NCI-H2196 treated with DMSO at 0.1 percent for 48 hours (cell line): ENCODE measurements around the gene PTPRE.

Experiments
- DNase-seq: peaks from one replicate; lab custom pipeline; 2025; ENCODE audit not compliant: unreplicated experiment; lab: John Stamatoyannopoulos, UW

PTPRE gene

DNA sequence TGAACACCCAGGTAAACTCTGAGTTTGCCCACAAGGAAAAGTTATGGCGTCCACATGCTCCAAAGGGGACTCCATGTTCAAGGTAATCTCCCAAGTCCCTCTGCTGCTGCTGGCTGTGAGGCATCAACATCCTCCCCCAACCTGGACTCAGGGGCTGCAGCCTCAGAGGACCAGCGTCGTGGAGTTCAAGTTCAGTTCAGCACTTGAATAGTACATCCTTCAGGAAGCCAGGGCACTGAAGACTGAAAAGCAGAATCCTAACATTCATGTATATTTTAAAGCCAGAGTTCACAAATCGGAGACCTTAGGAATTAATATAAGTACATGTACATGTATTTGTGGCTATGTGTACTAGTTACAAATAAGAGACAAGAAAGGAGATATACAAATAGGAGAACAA, 90.4 kb downstream of the PTPRE start:
- DNase-seq, result no peak

DNA sequence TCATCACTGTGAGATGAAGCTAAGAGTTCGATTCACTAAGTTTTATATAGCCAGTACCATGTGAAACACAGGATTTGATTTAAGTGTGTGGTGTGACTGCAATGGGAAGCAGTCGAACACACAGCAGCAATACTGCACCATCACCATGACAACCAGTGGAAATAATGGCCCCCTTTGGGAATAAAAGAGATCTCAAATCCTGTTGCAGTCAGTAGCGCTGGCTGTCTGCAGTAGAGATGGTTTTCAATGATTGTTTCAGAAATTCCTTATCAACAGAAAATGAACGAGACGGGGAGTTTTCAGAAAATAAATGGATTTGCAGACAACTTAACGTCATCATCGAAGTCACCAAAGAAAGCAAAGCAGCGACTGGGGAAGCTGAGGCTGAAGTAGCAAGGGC, 91.0 kb downstream of the PTPRE start:
- no peak for DNase-seq

DNA sequence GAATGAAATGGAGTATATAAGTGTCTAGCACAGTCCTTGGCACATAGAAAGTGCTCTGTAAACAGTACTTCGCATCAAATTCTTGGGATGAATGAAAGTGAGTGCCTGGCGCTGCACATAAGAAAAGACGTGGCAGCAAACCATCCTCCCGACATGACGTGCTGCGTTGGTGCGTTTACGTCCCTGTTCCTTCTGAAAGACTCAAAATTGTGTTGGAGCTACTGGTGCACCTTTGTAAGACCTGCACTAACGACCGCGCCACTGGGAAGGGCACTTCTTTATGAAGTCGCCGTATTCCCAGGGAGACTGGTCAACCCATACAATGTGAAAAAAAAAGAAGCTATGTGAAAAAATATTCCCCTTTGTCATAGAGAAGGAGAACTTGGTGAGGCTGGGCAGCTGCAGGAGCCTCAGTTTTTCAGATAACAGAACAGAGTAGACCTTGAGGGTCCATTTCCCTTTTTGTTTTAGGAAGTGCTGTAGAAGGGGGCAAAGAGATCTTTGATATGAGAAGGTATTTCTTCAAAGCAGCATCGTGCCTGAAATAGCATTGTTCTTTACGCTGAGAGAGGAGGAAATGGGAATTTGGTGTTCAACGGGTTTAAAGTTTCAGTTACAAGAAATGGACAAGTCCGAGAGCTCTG, 91.7 kb downstream of the PTPRE start:
- no peak for DNase-seq

DNA sequence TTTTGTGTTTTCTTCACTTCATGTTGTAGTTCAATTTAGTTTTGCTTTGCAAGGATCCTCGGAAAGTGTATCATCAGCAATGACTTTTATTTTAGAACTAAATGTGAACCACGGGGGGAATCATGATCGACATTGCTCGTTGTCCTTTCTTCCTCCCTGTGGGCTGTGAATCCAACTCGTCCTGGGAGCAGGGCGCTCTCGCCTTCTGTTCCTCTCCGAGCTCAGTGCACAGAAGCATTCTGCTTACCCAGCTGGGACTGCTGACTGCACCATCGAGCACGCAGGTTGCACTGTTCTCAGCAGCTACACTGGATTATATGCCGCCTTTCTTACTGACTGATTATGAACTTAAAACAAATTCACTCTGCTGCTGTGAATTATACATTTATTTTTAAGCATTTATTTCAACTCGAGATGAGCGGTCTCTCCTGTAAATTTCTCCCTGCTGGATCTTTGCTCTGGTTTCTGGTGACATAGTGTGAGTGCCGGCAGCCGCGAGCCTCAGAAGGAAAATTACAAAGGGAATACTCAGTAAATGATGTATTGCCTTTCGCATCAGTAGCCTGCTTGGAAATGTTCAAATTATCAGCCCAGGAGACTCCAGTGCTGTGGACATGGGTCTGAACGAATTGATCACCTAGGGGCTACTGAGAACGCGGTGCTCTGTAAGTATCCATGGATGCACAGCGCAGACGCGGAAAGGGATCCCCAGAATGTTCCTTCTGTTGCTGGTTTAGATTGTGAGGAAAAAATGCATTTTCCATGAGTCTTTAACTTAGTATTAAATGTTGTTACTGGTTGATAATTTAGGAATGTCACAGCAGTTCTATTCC, 92.6 kb downstream of the PTPRE start:
- no peak for DNase-seq

DNA sequence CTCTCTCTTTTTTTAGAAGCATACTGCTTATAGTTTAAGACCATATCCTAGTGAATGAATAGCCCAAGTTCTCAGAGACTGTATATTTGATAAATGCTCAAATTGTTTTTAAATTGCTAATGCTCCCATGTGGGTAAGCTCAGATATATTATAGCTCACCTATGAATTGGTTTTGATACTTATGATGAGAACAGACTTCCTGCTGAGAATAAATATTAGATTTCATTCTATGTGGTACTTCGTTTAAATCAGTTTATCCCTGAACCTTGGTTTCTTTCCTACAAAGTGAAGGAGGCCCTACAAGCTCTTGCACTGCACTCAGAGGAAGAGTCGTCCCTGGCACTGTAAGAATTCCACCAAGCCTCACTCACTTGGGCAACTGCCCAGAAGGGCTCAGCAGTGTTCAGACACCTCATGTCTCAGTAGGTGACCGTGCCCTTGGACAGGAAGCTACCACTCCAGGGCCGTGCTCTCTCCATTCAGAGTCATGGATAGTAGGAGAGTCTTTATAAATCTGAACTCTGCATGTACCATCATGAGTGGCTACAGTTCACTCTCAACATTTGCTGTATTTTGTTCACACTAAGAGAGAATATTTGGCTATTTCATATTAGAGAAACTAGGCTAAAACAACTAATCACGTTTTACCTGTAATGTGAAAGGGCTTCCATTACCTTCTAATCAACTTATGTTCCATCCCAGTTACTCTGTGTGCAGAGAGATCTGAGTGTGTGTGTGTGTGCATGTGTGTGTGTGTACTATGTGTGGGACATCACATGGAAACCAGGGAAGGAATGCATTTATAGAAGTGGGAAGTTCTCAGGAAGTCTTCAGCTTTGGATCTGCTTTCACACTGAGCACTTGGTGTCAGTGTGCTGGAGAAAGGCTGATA, 93.8 kb downstream of the PTPRE start:
- no peak for DNase-seq

DNA sequence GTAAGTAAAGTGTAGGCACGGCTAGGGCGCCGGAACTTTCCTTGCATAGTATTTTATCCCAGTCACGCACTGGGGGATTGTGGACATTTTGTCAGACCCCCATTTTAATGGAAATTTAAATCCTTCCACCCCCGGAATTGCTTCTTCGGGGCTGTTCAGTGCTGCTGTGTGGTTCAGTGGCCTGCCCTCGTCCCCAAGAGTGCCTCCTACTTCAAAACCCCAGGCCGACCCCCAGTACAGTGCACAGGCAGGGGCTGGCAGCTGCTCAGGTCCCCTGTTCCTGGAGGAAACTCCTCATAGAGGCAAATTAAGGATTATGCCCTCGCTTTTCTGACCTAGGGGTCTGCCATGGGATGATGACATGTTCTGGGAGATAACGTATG, 94.5 kb downstream of the PTPRE start:
- DNase-seq, result no peak

DNA sequence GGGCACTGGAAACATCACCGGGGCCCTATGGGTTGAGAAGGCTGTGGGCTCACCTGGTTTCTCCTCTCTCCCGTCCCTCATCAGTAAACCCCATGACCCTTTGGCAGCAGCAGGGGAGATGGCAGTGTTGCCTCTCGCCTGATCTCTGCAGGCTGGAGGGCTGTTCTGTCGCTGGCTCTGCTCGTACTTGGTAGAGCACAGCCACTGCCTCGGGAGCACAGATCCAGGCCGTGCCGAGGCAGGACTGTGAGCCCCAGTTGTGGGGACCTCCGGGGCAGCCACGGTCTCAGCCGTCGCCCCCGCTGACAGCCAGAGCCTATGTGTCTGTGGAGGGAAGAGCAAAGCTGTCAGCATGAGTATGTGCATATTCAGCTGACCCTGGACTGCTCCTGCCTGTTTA, 94.9 kb downstream of the PTPRE start:
- DNase-seq, result no peak

DNA sequence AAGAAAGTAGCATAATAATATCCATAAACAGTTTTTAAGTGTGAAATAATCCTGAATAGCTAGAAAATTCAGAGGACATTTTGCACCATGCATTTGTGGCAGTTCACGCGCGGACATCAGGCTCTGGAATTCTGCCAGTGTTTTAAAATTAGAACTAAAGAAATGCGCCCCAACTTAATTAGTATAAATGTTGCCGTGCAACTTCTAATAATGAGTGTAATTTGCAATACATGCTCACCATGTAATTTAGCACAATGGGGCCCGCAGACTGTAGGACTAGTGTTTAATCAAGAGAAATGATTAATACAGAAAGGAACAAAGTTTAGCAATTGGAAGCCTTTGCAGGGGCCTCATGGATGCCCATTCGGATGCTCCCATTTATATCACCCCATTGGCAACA, 96.6 kb downstream of the PTPRE start:
- DNase-seq, result no peak

DNA sequence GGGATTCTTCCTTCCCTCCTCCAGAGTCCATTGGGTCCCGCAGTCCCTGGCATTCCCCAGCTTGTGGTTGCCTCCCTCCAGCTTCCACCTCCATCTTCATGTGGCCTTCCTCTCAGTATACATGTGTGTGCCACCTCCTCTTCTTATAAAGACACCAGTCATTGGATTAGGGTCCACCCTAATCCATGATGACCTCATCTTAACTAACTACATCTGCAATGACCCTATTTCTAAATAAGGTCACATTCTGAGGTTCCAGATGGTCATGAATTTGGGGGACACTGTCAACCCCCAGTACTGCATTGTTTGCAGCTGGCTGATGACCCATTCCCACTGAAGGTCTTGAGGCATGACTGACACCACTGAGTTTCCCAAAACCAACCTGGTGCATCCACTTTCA, 99.0 kb downstream of the PTPRE start:
- DNase-seq, result no peak

DNA sequence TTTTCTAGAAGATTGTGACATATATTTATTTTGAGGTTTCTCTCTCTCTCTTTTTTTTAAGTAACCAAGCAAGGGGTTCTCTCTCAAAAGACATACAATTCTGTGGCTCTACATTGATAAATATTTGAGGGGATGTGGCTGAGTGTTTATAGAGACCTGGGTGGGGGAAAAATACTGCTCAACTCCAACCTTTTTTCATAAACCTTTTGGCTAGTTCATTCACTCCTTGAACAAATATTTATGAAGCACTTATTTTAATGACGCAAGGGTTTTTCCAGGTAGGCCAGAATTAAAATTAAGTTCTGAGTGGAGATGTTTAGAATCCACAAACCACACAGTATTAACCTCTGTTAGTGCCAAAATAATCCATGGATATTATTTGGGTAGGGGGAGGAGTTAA, 100.2 kb downstream of the PTPRE start:
- DNase-seq, result no peak

DNA sequence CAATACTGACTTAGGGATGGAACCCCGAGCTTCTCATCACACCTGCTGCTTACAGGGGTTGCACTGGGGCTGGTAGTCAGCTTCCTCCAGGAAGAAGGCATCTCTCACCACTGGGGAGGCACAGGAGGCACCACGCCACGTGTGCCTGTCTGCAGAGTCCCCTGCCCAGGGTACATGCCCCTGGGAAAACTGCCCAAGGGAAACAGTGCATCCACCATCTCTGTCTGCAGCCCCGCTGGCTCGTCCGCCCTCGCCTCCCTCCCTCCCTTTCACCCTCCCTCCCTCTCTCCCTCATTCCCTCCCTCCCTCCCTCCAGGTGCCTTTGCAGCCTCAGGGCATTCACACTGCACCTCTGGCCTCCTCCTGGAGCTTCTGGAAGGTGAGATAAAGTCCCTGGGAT, 101.1 kb downstream of the PTPRE start:
- no peak for DNase-seq

DNA sequence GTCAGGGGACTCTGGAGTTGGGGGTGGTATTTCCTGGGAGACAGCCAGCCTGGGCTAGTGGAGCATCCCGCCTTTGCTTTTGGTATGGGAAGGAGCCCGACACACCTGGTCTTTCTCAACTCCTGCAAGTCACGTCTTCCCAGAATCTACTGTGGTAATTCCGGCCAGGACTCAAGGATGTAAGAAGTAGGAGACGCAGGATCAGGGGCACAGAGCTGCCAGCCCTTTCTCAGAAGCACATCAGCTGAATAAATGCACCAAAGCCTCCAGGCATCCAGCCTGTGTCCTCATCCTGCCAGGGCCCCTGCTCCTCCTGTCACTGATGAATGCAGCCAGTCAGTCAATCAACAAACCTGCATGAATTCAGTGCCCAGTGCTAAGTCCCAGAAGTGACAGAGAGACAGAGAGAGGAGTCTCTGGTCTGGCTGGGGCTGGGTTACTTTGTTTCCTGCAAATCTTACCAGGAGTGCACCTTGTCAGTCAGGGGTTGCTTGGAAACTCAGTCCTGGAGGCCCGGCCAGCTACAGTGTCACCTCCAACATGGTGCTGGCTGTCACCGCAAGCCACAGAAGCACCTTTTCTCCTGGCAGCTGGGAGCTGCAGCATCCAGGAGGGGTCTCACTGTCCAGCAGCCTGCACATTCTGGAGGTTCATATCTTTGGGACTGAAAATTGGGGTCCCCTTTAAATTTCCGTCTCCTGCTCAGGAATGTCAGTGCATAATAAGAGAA, 101.8 kb downstream of the PTPRE start:
- DNase-seq, result no peak

DNA sequence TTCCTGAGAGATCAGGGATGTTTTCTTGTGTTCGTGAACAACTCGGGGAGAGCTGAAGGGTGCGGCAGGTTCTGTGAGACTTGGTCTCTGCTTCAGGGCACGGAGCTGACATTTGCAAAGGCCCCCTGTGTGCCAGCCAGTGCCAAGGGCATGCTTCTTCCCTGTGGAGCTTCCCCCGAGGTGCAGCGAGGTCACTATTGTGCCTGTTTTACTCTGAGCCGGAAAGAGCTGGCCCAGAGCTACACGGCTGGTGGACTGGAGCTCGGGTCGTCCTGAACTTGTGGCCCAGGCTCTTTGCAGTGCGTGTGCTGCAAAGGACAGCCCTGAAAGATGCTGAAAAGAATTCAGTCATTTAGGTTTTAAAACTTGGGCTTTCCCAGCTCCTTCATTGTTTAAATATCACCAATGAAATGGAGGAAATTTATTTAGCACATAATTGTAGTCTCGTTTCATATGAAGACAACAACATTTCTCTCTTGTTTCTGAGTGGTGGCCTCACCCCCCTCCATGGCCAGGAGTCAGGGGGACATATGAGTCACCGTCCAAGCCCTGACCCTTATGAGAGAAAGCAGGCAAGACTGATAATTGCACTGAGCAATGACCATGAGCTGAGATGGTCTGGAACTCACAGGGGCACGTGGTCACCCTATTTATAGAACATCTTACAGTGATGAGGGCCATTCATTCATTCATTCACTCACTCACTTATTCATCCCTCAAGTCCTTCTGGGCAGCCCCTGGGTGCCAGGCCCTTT, 102.6 kb downstream of the PTPRE start:
- no peak for DNase-seq

DNA sequence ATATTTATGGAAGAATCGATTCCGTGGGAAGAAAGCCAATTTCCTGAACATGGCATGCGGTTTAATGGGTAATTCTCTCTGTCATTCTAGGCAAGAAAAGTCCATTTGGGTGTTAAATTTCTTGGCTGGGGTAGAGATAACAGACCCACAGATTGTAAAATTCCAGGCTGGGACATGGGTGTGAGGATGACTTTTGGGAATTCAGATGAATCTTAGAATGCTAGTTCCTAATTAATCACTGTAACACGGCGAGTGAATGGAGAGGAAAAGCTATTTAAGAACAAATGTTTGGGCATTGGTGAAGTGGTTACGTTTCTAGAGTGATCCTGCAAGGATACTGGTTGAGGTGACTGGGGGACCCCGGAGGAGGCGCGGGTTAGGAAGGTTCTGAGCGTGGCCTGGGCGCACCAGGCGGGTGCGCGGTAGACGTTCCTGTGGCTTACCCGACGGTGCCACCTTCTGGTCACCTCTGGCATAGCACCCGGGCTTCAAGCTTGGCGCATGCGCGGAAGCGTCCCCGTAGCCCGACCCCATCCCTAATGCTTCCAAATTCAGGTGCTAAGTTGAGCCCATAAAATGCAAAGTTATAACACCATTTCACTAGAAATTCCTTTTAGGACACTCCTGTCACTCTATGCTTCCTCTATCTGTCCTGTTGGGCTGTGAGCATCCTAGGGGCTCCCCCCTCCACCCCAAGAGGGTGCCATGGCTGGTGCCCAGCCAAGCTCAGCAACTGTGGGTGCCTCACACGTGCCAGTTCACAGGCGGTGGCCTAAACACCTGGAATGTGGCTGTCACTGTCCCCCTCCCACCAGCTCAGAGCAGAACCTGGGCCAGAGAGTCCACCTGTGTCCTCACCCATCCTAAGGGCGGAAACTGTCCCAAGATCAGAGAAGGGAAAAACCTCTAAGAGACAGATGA, 104.4 kb downstream of the PTPRE start:
- no peak for DNase-seq

DNA sequence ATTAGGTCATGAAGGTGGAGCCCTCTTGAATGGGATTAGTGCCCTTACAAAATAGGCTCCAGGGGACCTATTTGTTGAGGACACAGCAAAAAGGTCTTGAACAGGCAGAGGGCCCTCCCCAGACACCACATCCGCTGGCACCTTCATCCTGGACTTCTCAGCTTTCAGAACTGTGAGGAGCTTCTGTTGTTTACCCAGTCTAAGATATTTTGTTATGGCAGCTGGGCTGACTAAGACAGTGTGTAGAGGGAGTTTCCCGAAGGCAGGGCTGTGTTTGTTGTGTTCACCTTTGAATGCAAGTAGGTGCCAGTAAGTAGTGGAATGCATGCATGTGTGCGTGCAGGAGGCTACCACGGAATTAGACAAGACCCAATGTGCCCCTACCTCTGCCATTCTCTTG, 106.7 kb downstream of the PTPRE start:
- no peak for DNase-seq

DNA sequence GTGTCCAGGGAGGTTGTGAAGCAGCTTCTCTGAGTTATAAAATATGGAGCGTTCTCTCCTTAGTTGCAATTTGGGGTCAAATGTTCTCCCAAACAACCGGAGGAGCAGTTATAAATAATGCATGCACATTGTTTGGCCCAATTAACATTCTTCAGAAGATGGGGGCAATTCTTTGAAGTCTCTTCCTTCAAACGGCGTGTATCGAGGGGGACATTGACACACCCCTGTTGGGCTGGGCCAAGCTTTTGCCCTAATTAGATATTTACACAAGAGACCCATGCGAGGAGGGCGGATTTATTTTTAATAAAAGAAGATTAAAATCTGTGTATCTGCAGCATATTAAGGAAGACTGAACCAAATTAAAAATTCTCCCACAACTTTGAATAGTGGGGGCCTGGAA, 107.3 kb downstream of the PTPRE start:
- no peak for DNase-seq

DNA sequence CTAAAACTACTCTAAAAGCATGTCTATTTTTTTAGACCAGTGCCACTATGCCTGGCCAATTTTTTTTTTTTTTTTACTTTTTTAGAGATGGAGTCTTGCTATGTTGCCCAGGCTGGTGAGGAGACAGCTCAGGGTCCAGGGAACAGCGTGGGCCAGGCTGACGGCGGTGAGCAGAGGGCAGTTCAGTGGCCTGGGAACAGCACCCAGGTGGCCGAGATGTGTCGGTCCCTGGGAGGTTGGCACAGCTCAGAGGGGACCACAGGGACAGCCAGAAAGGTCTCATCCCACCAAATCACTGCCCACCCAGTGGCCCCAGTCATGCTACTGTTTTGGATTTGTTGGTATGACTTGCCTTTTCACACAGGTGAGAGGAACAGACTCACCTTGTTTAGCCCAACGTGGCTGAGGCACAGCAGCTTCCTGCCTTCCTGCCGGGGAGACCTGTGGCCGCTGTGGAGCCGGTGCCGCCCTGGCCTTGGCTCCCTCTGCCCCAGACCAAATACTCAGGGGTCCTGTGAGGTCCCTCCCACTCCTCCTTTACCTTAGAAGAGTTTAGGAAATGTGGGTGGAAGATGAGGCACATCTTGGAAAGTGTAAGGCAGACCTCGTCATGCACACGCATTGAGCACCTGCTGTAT, 109.6 kb downstream of the PTPRE start:
- no peak for DNase-seq

DNA sequence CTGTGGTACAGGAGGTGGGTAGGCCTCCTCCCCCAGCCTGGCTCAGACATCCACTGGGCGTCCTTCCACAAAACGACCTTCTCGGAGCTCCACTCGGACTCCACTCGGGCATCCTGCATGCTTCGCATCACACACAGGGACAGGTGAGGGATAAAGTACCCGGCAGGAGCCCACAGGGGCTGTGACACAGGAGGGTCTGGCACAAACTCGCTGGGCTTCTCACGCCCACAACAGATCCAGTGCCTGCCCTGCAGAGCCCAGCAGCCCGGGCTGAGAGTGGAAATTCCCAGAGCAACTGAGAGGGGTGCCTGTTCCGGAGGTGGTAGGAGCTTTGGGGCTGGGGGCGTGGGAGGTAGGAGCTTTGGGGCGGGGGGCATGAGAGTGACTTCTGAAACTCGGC, 110.9 kb downstream of the PTPRE start:
- no peak for DNase-seq

DNA sequence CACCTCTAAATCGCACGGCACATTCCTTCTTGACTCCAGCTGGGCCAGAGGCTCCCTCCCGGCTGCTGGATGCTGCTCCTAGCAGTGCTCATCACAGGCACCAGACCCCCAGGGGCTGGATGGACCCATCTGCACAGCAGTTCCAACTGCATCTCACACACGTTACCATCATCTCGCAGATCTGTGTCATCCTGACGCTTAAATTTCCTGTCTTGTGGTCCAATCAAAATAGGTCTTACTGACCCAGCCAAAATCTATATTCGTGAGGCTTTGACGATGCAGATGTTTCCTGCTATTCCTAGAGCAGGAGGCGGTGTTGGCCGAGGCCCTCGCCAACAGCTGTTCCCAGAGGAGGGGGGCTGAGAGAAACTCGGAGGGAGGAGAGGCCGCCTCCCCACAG, 111.3 kb downstream of the PTPRE start:
- DNase-seq, result no peak
